ENCODE measurements around the gene FBH1.

DNA sequence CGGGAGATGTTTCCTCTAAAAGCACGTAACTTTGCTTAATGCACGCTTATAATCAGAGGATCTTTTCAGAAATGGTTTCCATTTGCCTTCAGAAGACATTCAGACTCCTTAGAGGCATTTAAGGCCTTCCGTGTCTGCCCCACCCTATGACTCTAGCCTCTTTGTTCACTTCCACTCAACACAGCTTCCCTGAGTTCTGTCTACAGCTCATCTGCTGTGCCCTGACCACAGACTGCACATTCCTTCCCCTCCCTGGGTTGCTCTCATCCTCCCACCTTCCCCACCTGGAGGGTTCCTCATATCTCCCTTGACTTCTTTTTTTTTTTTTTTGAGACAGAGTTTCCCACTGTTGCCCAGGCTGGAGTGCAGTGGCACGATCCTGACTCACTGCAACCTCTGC, 16.6 kb downstream of the FBH1 start:
- TF ChIP-seq, protein P1, sequence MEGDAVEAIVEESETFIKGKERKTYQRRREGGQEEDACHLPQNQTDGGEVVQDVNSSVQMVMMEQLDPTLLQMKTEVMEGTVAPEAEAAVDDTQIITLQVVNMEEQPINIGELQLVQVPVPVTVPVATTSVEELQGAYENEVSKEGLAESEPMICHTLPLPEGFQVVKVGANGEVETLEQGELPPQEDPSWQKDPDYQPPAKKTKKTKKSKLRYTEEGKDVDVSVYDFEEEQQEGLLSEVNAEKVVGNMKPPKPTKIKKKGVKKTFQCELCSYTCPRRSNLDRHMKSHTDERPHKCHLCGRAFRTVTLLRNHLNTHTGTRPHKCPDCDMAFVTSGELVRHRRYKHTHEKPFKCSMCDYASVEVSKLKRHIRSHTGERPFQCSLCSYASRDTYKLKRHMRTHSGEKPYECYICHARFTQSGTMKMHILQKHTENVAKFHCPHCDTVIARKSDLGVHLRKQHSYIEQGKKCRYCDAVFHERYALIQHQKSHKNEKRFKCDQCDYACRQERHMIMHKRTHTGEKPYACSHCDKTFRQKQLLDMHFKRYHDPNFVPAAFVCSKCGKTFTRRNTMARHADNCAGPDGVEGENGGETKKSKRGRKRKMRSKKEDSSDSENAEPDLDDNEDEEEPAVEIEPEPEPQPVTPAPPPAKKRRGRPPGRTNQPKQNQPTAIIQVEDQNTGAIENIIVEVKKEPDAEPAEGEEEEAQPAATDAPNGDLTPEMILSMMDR (IDR thresholded peaks at IDR 0.05), result no peak
- no peak for TF ChIP-seq POLR2A (IDR thresholded peaks at IDR 0.05)

Measured in body of pancreas (tissue), 4 donors.